Spinal cord (tissue), 10 donors: Measurements from ENCODE around the gene SLC25A47. TPM values are rescaled to one million over a fixed set of nuclear protein-coding genes. Genes with fewer than 3 reads are reported as not detected.

Experiments
- DNase-seq, 6 donors: peaks; one replicate each; pipeline versions ENCODE4 v3.0.0 to v3.0.0-alpha.2; 2013 to 2015; ENCODE audit warnings: low spot score in 6 of 6, low read depth in 4 of 6
- H3K27ac ChIP-seq: one replicate; pipeline ENCODE4 v1.5.1; 2013; ENCODE audit warnings: low read depth, low read length, control low read depth
- H3K27me3 ChIP-seq: one replicate; pipeline ENCODE4 v1.6.1; 2013; ENCODE audit warnings: low read length; ENCODE audit not compliant: control insufficient read depth, insufficient read depth
- H3K36me3 ChIP-seq: one replicate; pipeline ENCODE4 v1.6.1; 2013; ENCODE audit warnings: low read length; ENCODE audit not compliant: control insufficient read depth, insufficient read depth
- H3K4me1 ChIP-seq: one replicate; pipeline ENCODE4 v1.6.1; 2013; ENCODE audit warnings: low read length; ENCODE audit not compliant: control insufficient read depth, insufficient read depth
- H3K4me3 ChIP-seq: one replicate; pipeline ENCODE4 v1.5.1; 2013; ENCODE audit warnings: low read depth, low read length, control low read depth
- H3K9me3 ChIP-seq: one replicate; pipeline ENCODE4 v1.6.1; 2013; ENCODE audit warnings: low read length; ENCODE audit not compliant: control insufficient read depth, insufficient read depth
- WGBS: methylation state at CpG from one replicate; pipeline ENCODE4 v1.1.5; 2013; ENCODE audit warnings: missing lambda C conversion rate; ENCODE audit not compliant: insufficient coverage; 5-methylcytosine and 5-hydroxymethylcytosine counted together
- polyA plus RNA-seq, 2 donors: library from polyadenylated mRNA; unstranded; fragments of 120-200 nt; gene quantifications; one replicate each; pipeline ENCODE4 v1.2.1, GENCODE V29; 2013; ENCODE audit not compliant: insufficient read length in 2 of 2
- total RNA-seq, 2 donors: library from RNA; depleted of rRNA in 1 of 2; stranded (reverse); fragments of 120-200 nt in 1 of 2; fragments of >200 nt in 1 of 2; gene quantifications; one replicate each; pipeline versions ENCODE4 v1.2.3 to v1.2.4, GENCODE V29; 2013 to 2014
- donor health status: healthy.

SLC25A47 gene
- total and polyA plus RNA-seq, 4 donors = not detected

- H3K9me3 ChIP-seq = no peaks in the 10 kb centered on the region
- no peak overlapping the region for H3K27ac ChIP-seq
- H3K4me1 ChIP-seq = peaks cover 61% of the 10 kb centered on the region
- peaks cover 60% of the 10 kb centered on the region for H3K36me3 ChIP-seq
- 69% methylated on average over 6 of the region's 9 CpGs for WGBS
- DNase-seq = no peak
- no peak overlapping the region for H3K4me3 ChIP-seq
- no peaks in the 10 kb centered on the region for H3K27me3 ChIP-seq
These were observed 33.1 kb upstream of the SLC25A47 start for GRCh38 chr14:100289916-100290606.

- DNase-seq = no peak
- Histone ChIP-seq H3K9me3 (no peaks in the 10 kb centered on the region), H3K36me3 (peaks cover 66% of the 10 kb centered on the region), H3K4me3 (no peak overlapping the region), H3K27me3 (no peaks in the 10 kb centered on the region), H3K4me1 (peaks cover 58% of the 10 kb centered on the region), H3K27ac (no peak overlapping the region)
- WGBS = 79% methylated on average over 12 of the region's 12 CpGs
These were observed 32.4 kb upstream of the SLC25A47 start for GRCh38 chr14:100290607-100291304.

DNA sequence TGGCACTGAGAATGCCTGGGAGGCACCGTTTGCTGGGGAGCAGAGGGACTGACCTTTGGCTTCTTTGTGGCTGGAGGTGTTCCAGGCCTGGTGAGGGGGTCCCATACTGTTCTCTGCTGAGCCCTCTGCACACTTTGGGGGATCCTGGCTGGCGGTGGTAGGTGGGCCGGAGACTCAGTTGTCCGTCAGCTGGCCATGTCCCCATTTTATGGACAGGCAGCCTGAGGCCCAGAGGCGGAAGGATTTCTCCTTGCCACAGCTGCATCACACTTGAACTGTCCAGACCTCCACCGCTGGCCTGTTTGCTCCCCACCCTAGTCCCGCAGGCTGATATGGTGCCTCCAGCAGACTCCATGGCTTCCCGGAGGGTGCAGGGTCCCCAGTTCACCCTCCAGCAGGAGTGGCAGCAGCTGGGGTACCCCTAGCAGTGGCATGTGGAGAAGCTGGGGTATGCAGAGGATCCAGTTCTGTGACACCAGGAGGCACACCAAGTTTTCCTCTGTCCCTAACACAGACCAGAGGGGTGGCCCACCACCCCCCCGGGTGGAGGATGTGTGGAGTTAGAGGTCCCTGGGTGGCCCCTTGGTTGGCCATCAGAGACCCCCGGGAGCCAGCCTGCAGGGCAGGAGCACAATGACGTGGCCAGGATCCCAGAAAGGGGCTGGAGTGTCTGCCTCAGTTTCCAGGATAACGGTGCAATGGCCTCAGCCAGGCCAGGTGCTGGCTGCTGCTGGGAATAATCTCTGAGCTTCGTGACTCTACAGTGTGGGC, 31.6 kb upstream of the SLC25A47 start:
- H3K4me1 ChIP-seq = peaks cover 52% of the 10 kb centered on the region
- H3K27ac ChIP-seq = no peak overlapping the region
- WGBS = 91% methylated on average over 13 of the region's 13 CpGs
- H3K36me3 ChIP-seq = peaks cover 73% of the 10 kb centered on the region
- no peak for DNase-seq
- H3K27me3 ChIP-seq = no peaks in the 10 kb centered on the region
- no peak overlapping the region for H3K4me3 ChIP-seq
- no peaks in the 10 kb centered on the region for H3K9me3 ChIP-seq

DNA sequence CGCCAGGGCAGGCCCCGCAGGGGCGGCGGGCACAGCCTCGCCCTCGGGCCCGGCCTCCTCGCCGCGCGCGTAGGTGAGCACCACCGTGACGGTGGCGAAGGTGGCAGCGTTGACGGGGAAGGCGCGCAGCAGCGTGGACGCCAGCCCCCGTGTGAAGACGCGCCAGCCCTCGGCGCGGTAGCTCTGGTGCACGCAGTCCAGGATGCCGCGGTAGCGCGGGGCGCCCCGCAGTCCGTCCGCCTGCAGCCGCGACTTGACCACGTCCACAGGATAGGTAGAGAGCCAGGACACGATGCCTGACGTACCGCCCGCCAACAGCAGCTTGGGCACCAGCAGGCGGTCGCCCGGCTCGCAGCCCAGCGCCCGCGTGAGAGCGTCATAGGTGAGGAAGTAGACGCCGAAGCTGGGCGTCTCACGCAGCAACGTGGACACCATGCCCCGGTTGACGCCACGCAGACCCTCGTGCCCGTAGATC, 30.8 kb upstream of the SLC25A47 start:
- Histone ChIP-seq H3K27me3 (no peaks in the 10 kb centered on the region), H3K36me3 (peaks cover 76% of the 10 kb centered on the region), H3K4me1 (peaks cover 54% of the 10 kb centered on the region), H3K27ac (no peak overlapping the region), H3K4me3 (no peak overlapping the region), H3K9me3 (no peaks in the 10 kb centered on the region)
- no peak for DNase-seq
- whole genome bisulfite sequencing = 97% methylated on average over 61 of the region's 61 CpGs

DNA sequence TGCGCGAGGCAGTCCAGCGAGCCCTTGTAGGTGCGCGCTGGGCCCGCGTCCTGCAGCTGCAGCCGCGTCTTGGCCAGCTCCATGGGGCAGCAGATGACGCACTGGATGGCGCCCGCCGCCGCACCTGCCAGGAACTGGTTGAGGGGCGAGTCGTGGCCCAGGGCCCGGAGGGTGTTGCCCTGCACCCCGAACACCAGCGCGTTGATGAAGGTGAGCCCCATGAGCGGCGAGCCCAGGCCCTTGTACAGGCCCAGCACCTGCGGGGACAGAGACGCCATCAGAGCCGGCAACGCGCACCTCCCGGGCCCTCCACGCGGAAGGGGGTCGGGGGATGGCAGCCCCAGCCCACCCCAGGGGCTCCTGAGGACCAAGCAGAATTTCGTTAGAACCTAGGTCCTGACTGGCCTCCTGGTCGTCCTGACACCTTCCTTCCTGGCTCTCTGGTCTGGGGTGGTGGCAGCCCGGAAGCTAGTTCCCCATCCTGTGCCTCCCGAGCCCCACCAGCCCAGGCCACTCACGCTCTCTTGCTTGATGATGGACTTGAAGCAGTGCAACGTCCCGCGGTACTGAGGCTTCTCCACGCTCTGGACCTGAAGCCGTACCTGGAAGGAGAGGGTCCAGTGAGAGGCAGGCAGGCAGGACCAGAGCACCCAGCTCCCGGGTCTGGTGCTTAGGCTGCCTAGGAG, 30.2 kb upstream of the SLC25A47 start:
- Histone ChIP-seq H3K4me3 (no peak overlapping the region), H3K4me1 (peaks cover 54% of the 10 kb centered on the region), H3K36me3 (peaks cover 79% of the 10 kb centered on the region), H3K27ac (no peak overlapping the region), H3K27me3 (no peaks in the 10 kb centered on the region), H3K9me3 (no peaks in the 10 kb centered on the region)
- no peak for DNase-seq
- 95% methylated on average over 42 of the region's 42 CpGs for WGBS

- H3K4me1 ChIP-seq = peaks cover 60% of the 10 kb centered on the region
These were observed 29.5 kb upstream of the SLC25A47 start for GRCh38 chr14:100293497-100294212.

GRCh38 chr14:100294213-100294962, 28.8 kb upstream of the SLC25A47 start:
- peak in 1 of 6 donors; percentile 6 for DNase-seq
- no peaks in the 10 kb centered on the region for H3K9me3 ChIP-seq
- H3K4me1 ChIP-seq = peaks cover 60% of the 10 kb centered on the region
- H3K27ac ChIP-seq = no peak overlapping the region
- H3K27me3 ChIP-seq = no peaks in the 10 kb centered on the region
- peaks cover 84% of the 10 kb centered on the region for H3K36me3 ChIP-seq
- 79% methylated on average over 7 of the region's 12 CpGs for WGBS
- no peak overlapping the region for H3K4me3 ChIP-seq

More at GRCh38 chr14:100293497-100294212, 29.5 kb upstream of the SLC25A47 start:
- no peak overlapping the region for H3K27ac ChIP-seq
- 92% methylated on average over 12 of the region's 14 CpGs for WGBS
- no peak for DNase-seq
- H3K9me3 ChIP-seq = no peaks in the 10 kb centered on the region
- H3K27me3 ChIP-seq = no peaks in the 10 kb centered on the region
- H3K4me3 ChIP-seq = no peak overlapping the region
- H3K36me3 ChIP-seq = peaks cover 81% of the 10 kb centered on the region

- DNase-seq = no peak
- 93% methylated on average over 2 of the region's 2 CpGs for WGBS
- Histone ChIP-seq H3K27me3 (no peaks in the 10 kb centered on the region), H3K4me3 (no peak overlapping the region), H3K9me3 (no peaks in the 10 kb centered on the region), H3K27ac (no peak overlapping the region), H3K36me3 (peaks cover 79% of the 10 kb centered on the region), H3K4me1 (peaks cover 56% of the 10 kb centered on the region)
These were observed 28.2 kb upstream of the SLC25A47 start for GRCh38 chr14:100294963-100295330.
